Stimulated activated CD4-positive, alpha-beta T cell treated with anti-CD3 and anti-CD28 coated beads, Interleukin-1b, Interleukin-23, amount 100 ng/mL, for 1 hour (primary cell): Measurements from ENCODE around the gene PLA2G2D.

Experiments
- DNase-seq, 2 donors: peaks; one replicate each; pipeline ENCODE4 v3.0.0-alpha.2; 2020; ENCODE audit warnings: low read depth in 2 of 2

The PLA2G2D gene

DNA sequence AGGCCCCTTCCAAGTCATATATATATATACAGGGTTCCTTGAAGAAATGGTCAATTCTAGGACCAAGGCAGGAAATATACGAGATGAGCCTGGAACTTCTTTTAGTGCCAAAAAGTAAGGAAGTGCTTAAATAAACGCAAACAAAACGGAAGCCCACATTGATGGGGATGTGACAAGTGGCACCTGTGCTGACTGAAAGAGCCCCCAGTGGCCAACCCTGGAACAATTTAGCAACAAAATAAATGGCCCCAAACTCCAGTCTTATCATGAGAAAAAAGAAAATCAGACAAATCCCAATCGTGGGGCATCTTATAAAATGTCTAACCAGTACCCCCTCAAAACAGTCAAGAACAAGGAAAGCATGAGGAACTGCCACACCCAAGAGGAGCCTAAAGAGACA, 31.7 kb downstream of the PLA2G2D start:
- no peak for DNase-seq

DNA sequence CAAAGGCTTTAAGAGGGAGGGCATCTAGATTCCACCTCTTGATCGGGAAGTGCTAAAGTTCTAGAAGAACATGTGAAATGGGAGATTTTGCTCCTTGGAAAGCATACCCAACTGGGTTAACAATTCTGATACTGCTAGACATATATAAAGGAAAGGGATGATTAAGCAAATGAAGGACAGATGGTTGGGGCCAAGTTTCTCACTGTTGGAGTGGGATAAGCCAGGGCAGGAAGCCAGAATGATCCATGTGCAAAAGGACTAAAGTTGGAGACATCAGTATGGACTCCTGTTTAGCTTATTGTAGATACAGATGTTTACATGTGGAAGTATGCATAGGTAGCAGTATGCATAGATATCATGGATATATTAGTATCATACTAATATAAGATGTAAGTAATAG, 32.5 kb downstream of the PLA2G2D start:
- DNase-seq: no peak

DNA sequence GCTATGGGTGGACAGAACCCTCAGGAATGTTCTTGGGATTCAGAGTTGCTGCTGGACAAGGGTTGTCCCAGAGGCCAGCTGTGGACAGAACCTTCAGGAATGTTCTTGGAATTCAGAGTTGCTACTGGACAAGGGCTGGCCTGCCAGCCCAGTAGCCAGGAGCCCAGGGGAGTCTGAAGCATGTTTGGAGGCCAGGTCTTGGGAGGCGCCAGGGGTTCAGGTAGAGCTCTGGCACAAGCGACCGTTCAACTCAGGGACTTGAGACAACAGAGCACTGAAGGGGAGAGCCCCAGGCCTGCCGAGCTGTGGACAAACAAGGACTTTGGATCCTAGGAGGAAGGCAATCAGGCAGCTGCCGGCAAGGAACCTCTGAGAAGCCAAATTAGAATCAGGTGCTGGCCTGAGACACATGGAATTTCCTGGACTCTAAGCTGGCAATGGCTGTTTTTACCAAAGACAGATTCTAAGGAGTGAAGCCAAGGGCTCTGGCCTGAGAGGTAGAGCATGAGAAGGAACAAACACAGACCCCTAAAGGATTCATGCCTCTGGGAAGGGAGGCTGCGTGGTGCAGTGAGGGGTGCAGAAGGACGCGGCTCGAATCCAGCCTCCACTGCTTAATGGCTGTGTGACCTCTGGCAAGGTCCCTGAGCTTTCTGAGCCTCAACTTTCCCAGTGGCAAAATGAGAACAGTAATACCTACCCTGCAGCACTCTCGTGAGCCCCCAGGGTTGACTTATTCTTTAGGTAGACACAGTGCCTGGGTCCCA, 36.0 kb downstream of the PLA2G2D start:
- DNase-seq: no peak

DNA sequence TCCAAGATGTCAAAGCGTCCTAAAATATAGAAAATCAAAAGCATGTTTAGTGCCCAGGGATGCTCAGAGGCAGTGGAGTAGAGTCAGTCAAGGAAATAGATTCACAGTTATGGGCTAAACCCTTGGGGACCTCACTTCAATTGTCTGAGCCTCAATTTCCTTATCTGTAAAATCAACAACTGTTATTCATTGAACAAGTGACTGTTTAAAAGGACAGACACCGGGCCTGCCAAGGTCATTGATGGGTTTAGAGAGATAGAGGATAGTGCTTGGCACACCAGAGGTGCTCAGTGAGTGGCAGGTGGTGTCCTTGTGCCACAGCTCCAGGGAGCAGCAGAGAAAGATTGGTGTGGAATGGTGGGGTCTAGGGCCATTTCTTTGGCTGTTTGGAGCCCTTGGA, 36.6 kb downstream of the PLA2G2D start:
- DNase-seq: no peak

DNA sequence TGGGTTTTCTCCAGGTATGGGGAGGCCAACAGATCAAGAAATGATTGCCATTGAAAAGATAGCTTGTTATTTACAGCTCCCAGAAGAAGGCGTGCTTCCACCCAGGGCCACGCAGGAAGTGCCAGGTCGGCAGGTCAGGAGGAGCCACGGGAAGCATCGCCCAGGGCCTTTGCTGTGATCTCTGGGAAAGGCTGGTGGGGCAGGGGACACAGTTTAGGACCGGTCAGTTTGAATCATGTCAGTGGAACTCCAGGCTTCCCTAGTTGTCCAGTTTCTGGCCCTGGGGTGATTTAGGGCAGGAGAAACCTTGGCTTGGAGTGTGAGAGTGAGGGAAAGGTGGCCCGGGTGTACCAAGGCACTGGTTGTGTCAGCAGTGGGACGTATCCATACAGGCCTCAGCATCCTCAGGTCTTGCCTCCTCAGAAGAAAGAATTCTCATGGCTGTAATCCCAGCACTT, 38.0 kb downstream of the PLA2G2D start:
- no peak for DNase-seq

DNA sequence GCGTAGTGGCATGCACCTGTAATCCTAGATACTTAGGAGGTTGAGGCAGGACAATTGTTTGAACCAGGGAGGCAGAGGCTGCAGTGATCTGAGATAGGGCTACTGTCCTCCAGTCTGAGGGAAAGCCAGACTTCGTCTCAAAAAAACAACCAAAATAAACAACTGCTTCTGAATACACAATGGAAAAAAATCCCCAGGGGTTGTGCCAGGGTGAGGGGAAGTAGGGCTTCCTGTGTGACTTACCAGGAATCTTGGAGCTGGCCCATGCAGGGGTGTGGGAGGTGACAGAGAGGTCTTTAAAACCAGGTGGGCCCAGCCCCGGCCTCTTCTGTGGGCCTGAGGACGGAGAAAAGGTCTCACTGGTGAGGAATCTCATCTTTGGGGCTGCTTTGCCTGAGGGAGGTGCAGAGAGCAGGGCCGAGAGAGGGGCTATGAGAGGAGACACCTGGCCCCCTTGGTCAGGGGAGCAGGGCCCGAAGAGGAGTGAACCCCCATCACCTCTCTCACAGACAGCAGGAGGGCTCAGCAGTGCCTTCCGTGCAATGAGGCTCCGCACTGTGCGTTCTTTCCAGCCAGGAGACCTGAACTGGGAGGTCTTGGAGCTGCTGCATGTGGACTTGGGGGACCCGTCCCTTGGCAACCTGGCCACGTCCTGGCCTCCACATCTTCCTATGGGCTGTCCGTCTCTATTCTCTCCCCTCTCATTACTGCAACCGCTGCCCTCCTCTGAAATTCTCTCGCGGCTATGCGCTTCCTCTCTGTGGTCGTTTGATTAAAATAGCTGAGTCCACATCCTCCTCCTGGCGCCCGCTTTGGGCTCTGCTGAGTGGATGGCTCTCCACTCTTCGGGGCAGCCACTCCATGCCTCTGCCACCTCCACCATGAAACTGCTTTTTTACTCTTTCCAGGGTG, 38.6 kb downstream of the PLA2G2D start:
- no peak for DNase-seq

DNA sequence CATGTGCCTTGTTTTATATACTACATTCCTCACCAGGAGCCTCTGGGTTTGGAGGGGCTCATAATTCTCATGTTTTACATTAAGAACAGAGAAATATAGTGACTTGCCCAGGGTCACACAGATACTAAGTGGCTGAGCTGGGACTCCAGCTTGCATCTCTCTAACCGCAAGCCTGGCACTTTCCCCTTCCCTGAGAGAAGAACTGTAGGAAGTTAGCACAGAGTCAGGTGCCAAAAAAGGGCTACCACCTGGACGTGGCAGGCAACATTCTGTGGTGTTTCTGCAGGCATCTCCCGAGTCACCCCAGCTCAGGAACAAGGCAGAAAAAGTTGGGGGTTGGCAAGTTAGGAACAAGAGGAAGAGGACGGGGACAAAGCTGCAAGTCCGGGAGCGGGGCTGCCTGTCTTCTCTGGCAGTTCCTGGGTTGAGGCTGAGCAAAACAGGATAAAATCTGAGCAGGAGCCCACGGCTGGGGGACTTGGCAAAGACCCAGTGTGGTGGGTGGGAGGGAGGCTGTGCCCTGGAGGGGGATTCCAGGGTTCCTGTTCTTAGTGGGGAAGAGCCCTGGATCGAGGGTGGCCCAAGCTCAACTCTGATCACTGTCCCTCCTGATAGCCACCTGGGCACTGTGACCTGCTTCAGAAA, 39.6 kb downstream of the PLA2G2D start:
- no peak for DNase-seq

DNA sequence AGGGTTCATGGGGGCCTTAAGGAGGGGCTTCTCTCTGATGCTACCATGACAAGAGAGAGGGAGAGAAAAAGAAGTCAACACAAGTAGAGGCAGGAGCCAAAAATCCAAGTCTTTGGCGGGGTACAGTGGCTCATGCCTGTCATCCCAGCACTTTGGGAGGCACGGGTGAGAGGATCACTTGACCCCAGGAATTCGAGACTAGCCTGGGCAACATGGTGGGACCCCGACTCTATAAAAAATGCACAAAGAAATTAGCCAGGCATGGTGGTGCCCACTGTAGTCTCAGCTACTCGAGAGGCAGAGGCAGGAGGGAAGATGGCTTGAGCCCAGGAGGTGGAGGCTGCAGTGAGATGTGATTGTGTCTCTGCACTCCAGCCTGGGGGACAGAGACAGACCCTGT, 40.6 kb downstream of the PLA2G2D start:
- DNase-seq: no peak

DNA sequence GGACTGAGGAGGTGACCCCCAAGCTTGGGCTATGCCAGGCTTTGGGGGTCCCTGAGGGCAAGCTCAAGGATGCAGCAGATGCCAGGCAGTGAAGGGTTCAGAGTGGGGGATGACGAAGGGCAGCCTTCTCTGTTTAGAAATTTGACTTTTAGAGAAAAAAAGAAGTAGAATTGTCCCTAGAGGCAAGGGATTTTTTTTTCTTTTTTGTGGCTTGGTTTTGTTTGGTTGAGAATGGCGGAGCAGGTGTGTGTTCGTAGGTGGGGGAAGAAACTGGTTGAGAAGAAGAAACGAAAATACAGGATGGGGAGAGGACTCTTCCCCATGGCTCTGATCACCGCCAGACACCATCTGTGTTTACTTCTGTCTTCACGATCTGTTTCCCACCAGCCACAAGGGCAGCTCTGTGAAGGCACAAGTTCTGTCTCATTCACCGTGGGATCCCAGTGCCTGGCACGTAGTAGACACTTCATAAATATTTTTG, 41.1 kb downstream of the PLA2G2D start:
- DNase-seq: no peak

DNA sequence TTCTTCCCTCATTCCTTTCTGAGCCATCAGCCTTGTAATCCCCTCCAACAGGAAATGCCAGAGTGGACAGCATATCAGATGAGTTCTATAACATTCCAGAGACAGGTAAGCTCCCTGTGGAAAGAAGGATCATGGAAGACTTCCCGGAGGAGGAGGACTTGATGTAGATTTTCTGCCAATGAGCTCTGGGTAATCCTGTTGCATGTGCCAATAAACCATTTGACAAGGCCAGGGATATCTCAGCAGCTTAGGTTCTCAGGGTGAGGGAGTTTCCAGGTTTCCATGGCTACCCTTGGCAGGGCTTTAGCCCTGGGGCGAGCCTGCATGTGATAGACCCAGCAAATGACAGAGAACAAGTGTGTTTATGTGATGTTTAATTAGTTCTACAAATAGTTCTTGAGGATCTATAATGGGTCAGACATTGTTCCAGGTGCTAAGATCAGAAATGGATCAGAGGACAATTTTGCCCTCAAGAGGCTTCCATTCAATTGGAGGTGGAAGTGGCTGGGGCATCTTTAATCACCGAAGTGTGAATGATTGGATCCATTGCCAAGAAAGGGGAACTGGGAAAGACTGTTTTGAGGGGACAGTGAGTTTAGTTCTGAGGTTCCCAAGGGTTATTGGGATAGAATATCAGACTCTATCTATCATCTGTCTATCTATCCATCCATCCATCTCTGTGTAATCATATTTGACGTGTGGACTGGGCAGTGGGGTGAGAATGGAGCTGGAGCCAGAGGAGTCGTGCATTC, 42.5 kb downstream of the PLA2G2D start:
- no peak for DNase-seq

DNA sequence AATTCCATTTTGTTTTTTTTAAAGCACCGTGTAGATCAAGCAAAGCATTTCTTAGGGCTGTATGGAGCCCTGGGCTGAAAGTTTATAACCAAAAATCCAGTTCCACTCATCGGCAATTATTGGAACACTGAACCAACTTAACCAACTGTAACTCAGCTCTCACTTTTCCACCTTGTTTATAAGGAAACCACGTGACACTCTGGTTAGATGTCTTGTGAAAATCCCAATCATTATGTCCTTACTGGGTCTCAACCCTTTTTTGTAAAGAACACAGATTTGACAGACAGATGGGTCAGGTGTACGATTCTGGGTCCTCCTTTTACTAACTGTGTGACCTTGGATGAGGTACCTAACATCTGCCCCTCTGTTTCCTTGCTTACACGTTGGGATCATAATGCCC, 43.1 kb downstream of the PLA2G2D start:
- DNase-seq: no peak

DNA sequence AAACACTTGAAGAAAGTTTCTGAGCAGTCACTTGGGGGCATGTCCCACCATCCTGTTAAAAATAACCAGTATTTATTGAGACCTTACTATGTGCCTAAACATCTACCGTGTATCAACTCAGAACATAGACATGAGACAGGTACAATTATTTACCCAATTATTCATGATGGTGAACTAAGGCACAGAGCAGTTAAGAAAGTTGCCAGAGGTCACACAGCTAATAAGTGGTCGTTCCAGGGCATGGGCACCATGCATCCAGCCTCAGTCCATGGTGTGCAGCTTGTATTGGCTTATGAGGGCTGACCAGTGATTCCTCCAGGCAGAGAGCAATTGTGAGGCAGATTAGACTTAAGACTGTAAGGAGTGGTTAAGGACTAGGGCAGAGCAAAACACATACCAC, 44.0 kb downstream of the PLA2G2D start:
- no peak for DNase-seq

DNA sequence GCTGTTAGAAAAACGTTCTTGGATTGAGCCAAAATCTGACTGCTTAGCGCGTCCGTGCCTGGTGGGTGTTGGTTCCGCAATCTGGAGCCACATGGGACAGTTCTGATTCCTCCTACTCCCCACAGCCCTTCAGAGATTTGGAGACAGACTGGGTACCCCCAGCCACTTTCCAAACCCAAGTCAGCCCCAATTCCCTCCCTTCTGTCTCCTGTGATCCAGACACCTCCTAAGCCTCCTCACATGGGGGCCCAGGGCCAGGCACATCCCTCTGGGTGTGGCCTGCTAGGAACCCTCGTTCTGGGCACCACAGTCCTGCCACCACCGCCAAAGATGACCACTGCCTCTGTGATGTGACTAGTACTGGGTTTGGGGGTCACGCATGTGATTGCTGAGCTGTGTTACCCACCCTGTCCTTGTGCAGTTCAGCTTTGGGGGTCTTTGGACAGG, 44.6 kb downstream of the PLA2G2D start:
- no peak for DNase-seq

DNA sequence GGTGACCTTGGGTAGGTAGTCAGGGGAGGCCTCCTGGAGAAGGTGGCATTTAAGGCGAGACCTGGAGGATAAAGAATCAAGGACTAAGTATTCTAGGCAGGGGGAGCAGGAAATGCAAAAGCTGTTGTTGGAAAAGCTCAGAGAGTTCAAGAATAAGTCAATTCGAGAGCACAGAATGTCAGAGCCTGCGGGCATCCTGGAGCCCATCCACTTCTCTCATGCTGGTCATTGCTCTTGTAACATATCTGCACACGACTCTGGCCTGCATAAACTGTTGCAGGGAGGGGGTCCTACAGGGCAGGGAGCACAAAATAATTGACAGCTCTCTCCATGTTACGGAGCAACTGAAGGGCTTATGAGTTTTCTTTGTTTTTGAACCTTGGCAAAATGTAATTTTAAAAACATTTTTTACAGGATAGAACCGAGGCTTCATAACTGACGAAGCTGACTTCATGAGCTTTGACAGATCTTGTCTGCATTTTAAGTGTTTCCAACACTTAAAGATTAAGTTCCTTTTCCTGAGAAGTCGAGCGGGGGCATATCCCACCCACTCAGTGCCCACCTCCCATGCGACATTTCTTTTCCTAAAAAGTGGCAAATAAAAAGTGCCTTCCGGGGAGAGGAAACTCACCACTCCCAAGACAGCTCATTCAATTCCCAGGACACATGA, 45.1 kb downstream of the PLA2G2D start:
- DNase-seq: no peak

DNA sequence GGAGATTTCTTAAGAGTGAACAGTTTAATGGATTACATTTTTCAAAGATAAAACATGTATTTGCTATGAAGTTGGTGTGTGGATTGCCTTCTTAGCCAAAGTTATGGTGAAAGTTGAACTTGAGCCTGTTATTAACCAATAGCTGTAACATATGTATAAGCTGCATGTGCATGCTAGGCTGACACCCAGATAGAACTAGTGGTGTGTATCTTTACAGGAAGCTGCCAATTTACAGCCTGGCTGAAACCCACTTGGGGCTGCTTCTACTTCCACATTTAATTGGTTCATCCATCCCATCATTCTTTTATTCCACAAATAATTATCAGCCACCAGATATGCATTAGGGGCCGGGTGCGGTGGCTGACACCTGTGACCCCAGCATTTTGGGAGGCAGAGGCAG, 46.1 kb downstream of the PLA2G2D start:
- DNase-seq: no peak

DNA sequence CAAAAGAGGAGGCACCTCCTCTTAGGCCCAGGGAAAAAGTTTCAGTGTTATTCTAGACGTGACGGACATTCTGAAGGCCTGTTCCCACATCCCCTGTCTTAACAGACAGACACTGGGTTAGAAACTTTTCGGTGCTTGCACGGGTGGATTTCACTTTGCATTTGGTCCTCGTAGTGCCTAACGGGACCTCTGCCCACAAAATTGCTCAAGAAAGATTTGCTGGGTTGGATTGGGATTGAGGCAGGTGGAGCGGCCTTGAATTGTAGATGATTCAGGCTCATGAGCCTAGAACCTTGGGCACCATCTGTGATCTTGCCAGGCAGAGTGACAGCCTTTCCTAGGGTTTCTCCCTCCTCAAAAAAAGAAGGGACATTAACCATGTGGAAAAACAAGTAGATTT, 46.6 kb downstream of the PLA2G2D start:
- DNase-seq: no peak

DNA sequence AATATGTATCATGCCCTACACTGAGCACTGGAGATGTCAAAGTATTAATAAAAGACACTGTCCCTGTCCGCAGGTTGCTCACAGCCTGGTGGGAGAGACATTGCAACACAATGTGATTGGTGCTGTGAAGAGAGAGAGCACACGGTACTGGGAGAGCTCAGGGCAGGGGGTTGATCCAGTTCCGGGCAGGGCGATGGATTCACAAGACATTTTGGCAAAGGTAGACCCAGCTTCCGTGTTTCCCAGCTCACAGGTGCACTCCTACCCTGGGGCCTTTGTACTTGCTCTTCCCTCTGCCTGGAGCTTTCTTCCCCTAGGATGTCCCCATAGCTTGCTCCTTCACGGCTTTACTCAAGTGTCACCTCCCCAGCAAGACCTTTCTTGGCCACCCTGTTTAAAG, 47.9 kb downstream of the PLA2G2D start:
- no peak for DNase-seq

DNA sequence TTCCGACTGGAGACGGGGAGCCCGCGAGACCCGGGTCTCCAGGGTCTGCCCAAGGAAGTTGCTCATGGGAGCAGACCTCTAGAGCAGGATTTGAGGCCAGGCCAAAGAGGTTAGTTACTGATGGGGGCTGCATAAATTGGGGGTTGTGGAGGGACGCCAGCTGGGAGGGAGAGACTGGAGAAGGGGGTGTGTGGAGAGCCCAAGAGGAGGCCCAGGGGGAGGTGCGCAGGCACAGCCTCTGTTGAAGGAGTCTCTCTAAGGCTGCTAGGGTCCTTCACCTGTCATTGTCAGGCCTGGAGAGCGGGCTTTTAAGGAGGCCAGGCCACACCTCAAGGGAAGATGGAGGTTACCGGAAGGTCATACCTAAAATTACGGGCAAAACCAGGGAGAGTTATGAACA, 49.0 kb downstream of the PLA2G2D start:
- DNase-seq: no peak

DNA sequence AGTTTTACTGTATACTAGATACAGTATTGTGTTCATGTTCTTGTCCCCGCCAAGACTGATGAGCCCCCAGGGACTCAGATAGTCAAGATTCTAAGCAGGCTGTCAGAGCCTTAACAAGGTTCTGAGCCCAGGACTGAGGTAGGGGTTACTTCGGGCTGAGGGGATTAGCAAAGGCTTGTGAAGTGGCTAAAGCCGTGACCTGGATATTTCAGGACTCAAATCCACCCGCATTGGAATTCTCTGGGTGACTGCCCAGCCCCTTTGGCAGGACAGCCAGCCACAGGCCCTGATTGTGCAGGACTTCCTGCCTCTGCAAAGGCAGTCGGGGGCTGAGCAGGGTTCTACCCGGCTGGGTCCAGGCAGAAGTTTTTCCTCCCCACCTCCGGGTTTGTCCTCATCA, 49.5 kb downstream of the PLA2G2D start, which contains the start of gene PLA2G5:
TSS of gene PLA2G5 (plus strand) at position 321 of the 400 bp plus-strand sequence. CDS start 14,637 bp downstream, outside the sequence.
- DNase-seq: no peak

DNA sequence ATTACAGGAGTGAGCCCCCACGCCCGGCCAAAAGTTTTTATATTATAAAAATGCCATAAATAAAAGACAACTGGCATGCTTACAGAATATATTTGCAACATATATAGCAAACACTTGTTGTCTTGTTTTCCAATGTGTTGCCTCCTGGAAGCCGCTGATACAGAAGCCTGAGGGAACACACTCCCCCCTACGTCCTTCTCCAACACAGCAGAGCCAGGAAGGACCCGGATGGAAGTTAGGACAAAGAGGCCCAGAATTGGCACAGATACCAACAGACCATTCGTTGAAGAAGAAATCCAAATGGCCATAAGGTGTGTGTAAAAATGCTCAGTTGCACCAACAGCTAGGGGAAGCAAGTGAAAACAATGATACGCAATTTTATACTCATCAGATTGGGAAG, 50.6 kb downstream of the PLA2G2D start:
- no peak for DNase-seq

DNA sequence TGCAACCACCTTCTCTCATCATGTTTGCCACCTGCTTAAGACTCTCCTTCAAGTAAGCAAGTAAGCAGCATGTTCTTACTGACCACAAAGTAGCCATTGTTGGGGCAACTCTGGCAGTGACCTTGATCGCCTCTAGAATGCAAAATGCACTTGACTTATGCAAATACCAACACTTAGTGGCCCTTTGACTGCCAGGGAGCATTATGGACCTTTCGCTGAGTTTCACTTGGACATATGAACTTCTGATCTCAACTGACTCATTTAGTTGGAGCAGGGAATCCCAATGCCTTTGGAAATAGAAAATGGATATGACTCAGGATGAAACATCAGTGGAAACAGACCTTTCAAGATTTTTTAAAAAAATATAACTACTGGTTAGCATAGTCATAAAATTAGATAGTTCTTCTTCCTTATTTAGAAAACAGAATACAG, 55.5 kb downstream of the PLA2G2D start:
- DNase-seq: no peak
